GM19395 (cell line): ENCODE results near the gene PODN.

Experiments
- ATAC-seq: cut with Tn5 transposase; IDR thresholded peaks from one replicate; pipeline ENCODE4 v1.9.1; 2021; ENCODE audit warnings: mild to moderate bottlenecking, moderate library complexity; ENCODE audit not compliant: unreplicated experiment

Gene PODN

DNA sequence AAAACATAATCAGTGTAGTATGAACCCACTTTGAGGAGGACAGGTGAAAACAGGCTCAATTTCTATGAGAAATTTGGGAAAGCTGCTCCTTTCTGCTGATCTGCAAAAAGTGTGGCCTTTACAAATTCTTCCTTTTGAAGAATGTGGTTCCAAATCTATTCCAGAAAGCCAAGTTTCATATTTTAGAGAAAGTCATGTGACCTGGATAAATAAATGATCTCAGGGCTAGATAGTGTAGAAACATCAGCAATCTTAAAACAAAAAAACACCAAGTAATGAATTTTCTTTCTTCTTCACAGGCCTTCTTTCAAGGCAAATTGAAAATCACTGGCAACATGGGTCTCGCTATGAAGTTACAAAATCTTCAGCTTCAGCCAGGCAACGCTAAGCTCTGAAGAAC, 11.7 kb upstream of the PODN start:
- no peak for ATAC-seq

DNA sequence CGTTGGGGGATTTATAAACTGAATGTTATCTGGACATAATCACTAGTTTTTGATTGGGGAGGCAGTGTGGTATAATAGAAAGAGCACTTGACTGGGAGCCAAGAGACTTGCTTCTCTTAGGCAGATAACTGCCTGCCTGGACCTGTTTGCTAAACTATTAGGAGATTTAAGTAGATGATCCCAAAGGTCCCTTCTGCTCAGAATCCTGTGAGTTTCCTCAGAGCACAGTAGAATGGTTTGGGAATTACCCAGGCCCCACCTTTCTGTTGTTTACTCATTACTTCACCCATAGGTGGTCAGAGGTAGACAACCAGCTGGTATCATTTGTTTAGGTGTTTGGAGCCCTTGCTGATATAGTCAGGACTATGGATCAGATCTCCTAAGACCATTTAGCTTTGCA, 10.3 kb upstream of the PODN start:
- no peak for ATAC-seq

DNA sequence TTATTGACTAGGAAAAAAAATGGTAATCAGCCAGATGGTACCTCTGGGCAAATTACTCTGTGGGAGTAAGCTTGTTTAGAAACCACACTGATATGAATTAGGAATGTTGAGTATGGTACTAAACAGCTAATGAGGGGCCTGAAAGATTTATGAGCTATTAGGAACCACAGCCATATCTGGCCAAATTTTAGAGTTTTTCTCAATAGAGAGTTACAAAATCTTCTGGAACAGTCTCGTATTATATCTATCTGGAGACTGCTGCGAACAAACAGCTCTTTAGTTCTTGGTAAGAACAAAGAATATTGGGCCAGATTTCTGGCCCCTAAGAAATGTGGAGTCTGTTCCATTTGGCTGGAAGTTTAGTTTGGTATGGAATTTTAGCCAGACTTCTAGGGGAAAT, 4.9 kb upstream of the PODN start:
- ATAC-seq: no peak

DNA sequence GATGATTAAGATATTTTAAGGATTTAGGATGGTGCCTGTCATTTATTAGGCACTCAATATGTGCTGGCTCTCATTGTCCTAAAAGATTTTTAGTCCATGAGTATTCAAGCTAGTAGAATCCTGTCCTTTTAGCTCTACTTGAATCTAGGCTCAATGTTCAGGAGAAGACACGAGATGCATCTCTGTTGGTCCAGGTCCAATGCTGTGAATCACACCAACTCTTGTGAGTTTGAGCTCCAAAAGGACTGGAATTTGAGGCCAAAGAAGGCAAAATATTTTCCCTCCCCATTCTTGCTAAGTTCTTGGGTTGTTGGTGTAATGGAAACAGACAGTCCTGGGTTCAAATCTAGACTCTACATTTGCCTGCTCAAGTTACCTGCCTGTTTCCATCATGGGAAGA, 1.4 kb upstream of the PODN start:
- ATAC-seq: no peak

DNA sequence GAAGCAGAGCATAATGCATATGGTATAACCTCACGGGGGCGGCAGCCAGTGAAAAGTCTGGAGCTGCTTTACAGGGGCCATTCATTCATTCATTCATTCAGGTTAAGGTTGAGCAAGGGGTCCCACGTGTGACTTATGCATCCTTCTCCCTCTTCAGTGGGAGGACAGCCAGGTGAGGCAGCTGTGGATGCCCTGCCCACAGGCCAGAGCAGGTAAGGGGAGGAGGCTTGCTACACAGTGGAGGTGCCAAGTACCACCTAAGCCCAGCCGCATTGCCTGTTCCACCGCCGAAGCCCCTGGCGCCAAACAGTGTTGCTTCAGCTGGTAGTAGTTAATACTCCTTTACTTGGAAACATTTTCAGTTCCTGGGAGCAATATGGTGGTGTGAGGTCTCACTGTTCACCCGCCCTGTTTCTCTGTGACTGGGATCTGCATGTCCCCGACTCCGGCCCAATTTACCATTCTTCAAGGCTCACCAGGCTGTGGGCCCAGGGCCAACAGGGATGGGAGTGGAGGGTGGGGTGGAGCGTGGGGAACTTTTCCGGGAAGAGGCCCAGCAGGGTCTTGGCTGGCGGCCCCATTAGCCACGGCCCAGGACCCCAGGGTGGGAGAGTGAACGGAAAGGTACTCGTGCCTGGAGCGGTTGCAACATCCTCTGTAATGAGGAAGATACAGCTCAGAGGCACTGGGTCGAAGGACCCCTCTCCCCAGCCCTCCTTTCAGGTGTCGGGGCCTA, 722 bp upstream of the PODN start:
- ATAC-seq: no peak

DNA sequence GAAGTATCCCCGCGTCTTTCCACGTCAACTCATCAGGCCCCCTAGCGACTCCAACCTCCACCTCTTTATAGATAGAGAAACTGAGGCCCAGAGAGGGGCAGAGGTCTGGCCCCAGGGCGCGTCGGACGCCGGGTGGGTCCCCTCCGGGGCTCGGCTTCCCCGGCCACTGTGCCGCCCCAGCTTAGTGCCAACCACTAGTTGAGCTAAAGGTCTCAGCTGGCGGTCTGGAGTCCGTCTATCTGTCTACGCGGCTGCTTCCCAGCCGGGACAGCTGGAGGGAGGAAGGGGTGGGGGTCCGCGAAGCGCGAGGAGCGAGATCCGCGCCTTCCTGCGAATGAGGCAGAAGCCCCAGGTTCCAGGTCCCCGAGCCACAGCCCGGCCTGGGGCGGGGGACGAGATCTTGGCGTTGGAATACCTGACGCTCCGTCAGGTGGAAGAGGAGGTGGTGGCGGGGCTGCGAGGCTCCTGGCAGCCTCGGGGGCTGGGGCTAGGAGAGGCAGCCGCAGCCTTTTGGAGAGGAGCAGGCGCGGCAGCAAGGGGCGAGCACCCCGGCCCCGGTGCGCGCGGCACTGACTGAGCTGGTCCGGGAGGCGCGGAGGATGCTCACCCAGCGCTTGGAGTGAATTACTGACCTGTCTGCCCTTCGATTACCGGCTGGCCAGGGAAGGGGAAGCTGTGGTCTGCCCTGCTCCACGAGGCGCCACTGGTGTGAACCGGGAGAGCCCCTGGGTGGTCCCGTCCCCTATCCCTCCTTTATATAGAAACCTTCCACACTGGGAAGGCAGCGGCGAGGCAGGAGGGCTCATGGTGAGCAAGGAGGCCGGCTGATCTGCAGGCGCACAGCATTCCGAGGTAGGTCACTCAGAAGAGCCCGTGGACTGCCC, 937 bp downstream of the PODN start:
- no peak for ATAC-seq

DNA sequence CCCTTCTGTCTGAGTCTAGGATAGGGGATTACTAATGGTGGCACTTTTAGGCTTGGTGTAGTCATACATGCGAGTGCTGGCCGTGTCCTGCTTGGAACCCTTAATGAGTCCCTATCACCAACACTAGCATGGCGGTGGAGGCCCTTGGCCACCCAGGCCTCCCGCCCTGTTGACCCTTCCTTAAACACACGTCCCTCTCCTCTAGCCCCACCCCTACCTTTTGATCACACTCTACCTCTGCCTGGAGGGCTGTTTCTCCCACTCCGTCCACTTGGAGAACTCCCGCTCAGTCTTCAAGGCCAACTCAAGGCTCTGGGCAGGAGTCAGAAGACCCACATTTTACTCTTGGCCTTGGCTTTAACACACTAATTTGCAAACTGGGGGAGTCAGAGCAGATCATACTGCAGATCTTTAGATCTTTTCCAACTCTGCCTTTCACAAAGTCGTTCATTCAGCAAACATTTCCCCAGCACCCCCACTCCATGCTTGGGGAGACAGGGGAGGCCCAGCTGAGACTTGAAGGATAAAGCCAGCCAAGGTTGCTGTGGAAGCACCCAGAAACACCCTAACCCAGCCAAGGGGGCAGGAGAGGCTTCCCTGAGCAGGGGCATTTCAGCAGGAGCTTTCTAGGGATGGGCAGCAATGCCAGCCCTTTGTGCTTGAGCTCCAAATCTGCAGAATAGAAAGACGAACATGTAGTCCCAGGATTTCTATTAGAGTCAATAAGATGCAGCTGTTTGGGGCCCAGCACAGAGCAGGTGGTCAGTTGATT, 1.9 kb downstream of the PODN start:
- no peak for ATAC-seq

DNA sequence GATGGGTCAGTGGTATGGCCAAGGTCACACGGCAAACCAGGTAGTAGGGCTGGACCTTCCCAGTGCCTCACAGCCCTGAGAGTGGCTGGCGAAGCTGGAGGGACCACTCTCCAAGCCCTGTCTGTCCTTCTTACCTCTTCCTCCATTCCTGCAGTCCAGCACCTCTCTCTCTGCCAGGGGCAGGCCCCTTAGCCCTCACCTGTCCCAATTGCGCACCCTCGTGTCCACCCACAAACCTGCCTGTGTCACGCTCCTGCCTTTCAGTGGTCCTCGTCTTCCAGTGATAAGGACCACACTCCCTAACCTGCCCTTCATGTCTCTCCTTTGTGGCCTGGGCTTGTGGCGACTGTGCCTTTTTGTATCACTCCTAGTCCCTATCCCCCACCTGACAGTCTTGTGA, 3.4 kb downstream of the PODN start:
- ATAC-seq: no peak

DNA sequence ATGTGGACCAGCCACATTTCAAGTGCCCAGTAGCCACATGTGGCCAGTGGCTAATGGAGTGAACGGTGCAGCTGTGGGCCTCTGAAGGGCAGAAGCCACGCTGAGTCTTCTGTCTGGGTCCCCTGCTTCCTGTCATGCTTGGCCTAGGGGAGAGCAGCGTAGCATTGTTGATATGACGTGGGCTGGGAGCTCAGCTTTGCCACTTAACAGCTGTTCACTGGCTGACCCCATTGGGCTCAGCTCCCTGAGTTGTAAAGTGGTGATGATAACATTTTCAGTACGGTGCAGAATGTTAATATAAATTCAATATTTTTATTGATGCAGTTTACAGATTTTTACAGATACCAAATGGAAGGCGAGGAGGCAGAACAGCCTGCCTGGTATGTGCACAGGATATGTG, 4.5 kb downstream of the PODN start:
- ATAC-seq: no peak

DNA sequence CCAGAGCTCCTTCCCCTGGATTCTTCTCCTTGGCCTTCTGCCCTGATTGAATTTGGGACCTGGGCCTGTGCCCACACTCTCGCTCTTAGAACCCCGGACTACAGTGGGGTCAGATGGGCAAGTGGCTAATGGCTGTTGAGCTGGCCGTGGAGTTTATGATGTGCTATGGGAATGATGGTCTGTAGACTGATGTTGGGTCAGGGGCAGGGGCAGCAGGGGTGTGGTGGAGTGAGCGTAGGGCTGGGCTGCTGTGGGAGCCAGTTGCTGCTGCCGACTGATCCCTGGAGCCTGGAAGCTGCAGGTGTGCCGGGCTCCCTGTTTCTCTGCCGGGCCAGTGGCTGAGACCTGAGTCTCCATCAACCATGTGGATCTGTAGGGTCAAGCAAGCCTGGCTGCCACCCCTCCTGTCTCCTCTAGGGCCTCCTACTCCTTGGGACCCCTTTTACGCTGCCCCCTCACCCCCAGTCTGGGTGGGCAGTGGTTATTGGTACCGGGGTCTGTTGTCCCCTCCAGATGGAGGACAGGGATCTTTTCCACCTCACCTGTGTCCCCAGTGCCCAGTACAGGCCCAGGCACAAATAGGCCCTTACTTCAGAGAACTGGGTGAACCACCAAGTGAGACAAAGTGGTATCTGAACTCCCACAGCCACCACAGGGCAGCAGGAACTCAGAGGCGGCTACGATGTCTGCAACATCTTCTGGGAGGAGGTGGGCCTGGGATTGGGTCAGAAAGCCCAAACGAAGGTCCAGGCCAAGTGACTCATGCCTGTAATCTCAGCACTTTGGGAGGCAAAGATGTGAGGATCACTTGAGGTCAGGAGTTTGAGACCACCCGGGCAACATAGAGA, 5.1 kb downstream of the PODN start:
- no peak for ATAC-seq

DNA sequence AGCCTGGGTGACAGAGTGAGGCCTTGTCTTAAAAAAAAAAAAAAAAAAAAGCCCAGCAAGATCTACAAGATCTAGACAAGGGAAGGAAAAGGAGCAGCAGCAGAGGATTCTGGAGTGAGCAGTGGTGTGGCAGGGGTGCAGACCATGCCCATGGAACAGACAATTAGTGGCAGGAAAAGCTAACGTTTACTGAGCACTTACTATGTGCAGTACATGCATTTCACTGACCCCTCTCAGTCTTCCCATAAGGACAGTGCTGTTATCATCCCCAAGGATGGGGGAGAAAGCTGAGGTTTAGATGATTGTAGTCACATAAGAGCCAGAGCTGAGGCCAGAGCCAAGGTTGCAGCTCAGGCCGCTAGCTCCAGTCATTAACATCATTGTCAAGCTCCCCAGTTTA, 5.9 kb downstream of the PODN start:
- no peak for ATAC-seq

DNA sequence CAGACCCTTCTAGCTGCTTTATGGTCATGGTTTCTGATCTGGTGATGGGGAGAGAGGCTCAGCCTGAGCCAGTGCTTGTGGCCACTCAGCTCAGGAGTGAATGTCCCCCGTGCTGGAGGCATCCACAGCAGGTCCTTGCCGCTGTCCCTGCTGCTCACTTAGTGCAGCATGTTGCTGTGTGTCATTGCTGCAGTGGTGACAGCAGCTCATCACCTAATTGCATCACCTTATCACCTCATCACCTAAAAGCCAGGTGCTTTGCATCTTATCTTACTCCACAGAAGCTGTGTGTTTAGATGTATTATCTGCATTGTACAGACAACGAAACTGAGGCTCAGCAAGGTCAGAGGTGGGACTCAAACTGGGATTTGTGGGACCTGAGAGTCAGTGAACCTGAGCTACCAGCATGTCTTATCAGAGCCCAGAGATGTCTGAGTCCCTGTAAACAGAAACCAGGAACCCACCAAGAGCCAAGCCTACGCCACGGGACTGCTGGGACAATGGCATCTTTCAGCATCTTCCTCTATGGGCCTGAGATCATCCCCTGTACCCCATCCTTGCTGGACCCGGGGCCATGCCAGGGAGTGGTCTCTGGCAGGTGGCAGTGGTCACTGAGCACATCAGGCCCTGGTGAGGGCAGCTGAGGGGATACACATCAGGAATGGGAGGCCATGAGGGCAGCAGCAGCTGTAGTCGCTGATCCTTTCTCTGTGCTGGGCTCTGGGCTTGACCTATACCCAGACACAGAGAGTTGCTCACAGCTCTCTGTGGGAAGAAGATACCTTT, 6.5 kb downstream of the PODN start:
- no peak for ATAC-seq

DNA sequence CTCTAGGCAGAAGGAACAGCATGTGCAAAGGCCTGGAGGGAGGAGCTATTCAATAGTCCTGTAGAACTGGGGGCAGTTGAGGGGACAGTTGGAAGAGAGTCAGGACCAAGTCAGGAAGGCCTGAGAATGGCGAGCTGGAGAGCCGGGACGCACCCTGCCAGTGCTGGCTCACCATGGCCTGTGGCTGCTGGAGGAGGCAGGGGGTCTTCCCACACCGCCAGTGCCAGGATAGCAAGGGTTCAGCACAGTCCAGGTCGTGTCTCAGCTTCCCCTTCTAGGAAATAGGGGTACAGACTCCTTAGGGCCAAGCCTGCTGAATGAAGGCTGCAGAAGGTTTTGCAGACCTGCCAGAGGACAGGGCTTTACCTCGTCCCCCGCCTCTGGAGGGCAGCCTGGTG, 7.3 kb downstream of the PODN start:
- no peak for ATAC-seq

DNA sequence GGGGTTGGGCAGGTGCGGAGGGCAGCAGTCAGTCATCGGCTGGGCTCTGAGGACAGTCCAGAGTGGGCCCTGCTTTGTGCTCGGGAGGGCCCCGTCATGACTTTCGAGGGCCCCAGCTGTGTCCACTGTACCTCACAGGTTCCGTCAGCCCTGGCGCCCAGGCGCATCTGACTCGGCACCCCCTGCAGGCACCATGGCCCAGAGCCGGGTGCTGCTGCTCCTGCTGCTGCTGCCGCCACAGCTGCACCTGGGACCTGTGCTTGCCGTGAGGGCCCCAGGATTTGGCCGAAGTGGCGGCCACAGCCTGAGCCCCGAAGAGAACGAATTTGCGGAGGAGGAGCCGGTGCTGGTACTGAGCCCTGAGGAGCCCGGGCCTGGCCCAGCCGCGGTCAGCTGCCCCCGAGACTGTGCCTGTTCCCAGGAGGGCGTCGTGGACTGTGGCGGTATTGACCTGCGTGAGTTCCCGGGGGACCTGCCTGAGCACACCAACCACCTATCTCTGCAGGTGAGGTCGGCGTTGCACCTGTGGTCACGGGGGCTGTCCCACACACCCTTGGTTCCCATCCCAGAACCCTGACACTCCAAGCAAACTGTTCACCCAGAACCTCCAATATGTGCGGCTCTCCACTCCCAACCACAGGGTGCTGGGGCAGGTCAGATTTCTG, 7.8 kb downstream of the PODN start:
- no peak for ATAC-seq

DNA sequence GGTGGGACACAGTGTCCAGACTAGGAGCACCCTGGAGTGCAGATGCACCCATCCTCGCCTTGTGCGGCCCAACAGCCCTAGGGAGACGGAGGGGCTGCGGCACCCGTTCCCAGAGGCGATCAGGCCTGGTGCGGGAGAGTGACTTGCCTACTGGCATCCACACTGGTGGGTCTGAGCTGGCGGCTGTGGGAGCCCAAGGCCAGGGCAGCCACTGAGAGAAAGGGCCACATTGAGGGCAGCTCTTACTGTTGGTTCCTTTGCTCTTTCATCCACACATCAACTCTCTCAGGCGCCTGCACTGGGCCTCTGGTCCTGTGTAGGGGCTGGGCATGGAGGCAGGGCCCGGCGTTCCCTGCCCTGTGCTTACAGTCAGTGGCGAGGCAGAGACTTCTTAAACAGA, 8.6 kb downstream of the PODN start:
- ATAC-seq: no peak

DNA sequence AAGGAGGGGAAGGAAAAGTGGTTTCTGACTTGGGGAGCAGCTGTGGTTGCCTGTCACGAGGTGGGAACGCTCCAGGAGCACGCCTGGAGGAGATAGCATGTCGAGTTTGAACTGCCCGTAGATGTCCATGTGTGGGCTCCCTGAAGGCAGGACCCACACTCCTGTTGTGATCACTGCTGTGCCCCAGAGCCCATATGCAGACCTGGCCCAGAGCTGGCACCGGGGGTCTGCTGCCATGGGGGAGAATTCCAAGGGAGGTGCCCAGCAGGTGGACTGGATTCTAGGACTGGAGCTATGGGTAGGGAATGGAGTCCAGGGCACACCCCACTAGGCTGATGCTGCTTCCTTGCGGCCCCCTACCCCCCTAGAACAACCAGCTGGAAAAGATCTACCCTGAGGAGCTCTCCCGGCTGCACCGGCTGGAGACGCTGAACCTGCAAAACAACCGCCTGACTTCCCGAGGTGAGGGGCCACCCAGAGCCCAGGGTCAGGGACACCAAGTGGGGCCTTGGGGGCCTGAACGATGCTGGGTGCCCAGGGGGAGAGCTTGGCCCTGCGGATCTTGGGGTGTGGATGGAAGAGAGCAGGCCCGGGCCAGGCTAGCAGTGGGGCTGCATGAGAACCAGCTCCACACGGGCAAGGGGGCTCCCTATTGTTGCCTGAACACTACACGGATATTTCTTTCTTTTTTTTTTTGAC, 9.3 kb downstream of the PODN start:
- ATAC-seq: no peak

DNA sequence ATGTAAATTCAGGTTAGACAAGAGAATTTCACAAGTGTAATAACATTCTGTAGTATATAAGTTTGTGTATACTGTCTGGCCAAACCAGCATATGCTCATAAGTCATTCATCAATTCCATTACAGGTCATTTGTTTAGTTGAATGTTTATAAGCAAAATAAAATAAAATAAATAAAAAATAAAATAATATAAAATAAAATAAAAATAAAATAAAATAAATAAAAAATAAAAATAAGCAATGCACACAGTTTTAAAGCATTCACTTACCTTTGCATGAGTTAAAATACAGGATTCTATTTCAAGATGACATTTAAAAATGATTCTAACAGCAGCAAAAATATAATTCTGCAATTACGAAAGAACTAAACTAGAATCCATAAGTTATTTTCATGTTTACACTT, 9.9 kb downstream of the PODN start:
- no peak for ATAC-seq

DNA sequence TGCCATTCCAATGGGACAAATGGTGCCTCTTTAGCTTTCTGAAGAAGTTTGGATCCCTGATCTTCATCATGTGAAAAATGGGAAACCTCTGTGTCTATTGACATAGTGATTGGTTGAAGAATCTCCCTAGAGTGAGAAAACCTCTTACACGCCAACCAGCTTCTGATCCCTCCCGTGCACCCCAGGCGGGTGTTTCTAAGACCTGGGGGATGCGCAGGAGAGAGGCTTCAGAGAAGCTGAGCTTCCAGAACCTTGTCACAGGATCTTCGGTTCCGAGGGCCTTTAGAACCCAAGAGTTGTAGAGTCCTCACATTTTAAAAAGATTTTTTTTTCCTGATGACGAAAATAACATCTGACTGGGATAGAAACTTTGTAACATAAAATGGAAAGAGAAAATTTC, 11.3 kb downstream of the PODN start:
- no peak for ATAC-seq

DNA sequence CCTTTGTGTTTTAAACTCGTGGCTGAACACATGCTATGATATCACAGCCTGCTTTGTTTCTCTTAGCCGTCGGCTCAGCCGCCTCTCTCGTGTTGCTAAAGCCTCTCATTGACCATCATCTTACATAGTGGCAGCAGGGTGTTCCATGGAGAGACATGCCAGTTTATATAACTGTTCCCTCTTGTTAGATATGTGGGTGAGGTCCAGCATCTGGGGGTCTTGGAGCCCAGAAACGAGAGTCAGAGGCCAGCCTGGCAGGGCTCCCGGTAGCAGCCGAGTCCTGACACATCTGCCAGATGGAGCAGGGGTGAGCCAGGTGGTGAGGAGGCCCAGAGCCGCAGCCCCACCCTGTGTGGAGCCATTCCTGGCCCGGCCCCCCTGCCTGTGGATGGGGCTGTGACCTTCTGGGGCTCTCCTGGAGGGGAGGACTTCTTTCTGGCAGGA, 11.9 kb downstream of the PODN start:
- no peak for ATAC-seq
